Breast epithelium (tissue), 4 donors: ENCODE data around the gene UNC5CL. TPM values are rescaled to one million over a fixed set of nuclear protein-coding genes. Genes with fewer than 3 reads are reported as not detected.

Experiments
- DNase-seq, 2 donors: peaks; one replicate each; pipeline ENCODE4 v3.0.0-alpha.2; 2019; ENCODE audit warnings: low spot score in 2 of 2
- H3K27ac ChIP-seq, 2 donors: fragments of 200-600 bp; sonication (generic) in 1 of 2; one replicate each; pipeline ENCODE4 v1.5.1; 2016 to 2019; ENCODE audit warnings: mild to moderate bottlenecking in 1 of 2
- H3K27me3 ChIP-seq, 2 donors: fragments of 200-600 bp; sonication (generic) in 1 of 2; one replicate each; pipeline versions ENCODE4 v1.5.1 to v1.6.0; 2017 to 2019; ENCODE audit warnings: control low read depth in 1 of 2, mild to moderate bottlenecking in 1 of 2
- H3K36me3 ChIP-seq: fragments of 200-600 bp; one replicate; pipeline ENCODE4 v1.5.1; 2019
- H3K4me1 ChIP-seq, 2 donors: fragments of 200-600 bp; sonication (generic); one replicate each; pipeline ENCODE4 v1.5.1; 2016 to 2019; ENCODE audit warnings: control low read depth in 1 of 2
- H3K4me3 ChIP-seq, 3 donors: fragments of 200-600 bp; sonication (generic); 1 replicate in 2 of 3; 2 replicates in 1 of 3; pipeline ENCODE4 v1.5.1; 2016 to 2019; ENCODE audit warnings: mild to moderate bottlenecking in 3 of 3, moderate library complexity in 2 of 3
- H3K9me3 ChIP-seq, 2 donors: fragments of 200-600 bp; sonication (generic) in 1 of 2; one replicate each; pipeline ENCODE4 v1.5.1; 2016 to 2019; ENCODE audit warnings: control low read depth in 1 of 2
- CTCF ChIP-seq, 3 donors: fragments of 450-650 bp; IDR thresholded peaks; one replicate each; pipeline ENCODE4 v1.5.1; 2016 to 2017; ENCODE audit warnings: antibody characterized with exemption in 3 of 3, mild to moderate bottlenecking in 3 of 3, moderate library complexity in 3 of 3
- POLR2A ChIP-seq: fragments of 450-650 bp; IDR thresholded peaks from one replicate; pipeline ENCODE4 v1.6.1; 2016; ENCODE audit warnings: antibody characterized with exemption, mild to moderate bottlenecking, moderate library complexity
- POLR2AphosphoS5 ChIP-seq, 3 donors: sonication (generic); formaldehyde crosslinking; IDR thresholded peaks; one replicate each; pipeline ENCODE4 v1.6.1; 2017; ENCODE audit warnings: antibody characterized with exemption in 3 of 3
- intact Hi-C: fragments of 100-400 bp; cut with DNase I; formaldehyde crosslinking; loops from one replicate; pipeline ENCODE4 v1.15.1; 2023; ENCODE audit warnings: low total_unique reads
- total RNA-seq, 3 donors: library from RNA; depleted of rRNA; stranded (reverse); fragments of >200 nt; gene quantifications; one replicate each; pipeline ENCODE4 v1.1.0, GENCODE V29; 2016

The UNC5CL gene
- total RNA-seq, 3 donors from 2014 or later: 1.1 to 2.0 (median 1.8) TPM

DNA sequence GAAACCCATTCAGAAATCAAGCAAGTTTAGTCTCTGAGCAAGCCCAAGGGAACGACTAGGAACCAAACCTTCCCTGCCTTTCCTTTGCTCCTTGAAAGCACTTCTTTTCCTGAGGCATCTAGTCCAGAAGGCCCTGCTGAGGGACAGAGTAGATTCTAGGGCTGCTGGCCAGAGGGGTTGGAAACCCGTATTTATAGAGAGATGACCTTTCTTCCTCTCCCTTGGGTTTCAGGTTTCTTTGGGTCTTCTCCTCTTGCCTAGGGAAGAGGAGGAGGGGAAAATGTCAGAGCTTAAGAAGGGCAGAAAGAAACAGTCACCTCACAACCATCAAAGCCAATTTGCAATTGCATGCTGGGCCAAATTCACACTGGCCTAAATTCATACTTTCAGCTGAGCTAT, 19.8 kb upstream of the UNC5CL start:
- H3K27ac ChIP-seq: no peak overlapping the region

GRCh38 chr6:41056768-41057490, 17.9 kb upstream of the UNC5CL start:
- no peak overlapping the region for H3K4me3 ChIP-seq
- no peaks in the 10 kb centered on the region for H3K9me3 ChIP-seq
- H3K4me1 ChIP-seq: no peaks in the 10 kb centered on the region
- H3K27me3 ChIP-seq: no peaks in the 10 kb centered on the region
- intact Hi-C loops: no loop called here
- TF ChIP-seq POLR2A: no peak
- TF ChIP-seq POLR2AphosphoS5 (IDR thresholded peaks at IDR 0.05): no peak
- TF ChIP-seq CTCF (IDR thresholded peaks at IDR 0.05): no peak
- H3K27ac ChIP-seq: no peak overlapping the region
- H3K36me3 ChIP-seq: no peaks in the 10 kb centered on the region
- no peak for DNase-seq

More for the DNA sequence above, 19.8 kb upstream of the UNC5CL start:
- Histone ChIP-seq H3K27me3 (no peaks in the 10 kb centered on the region), H3K36me3 (no peaks in the 10 kb centered on the region), H3K4me1 (no peaks in the 10 kb centered on the region), H3K9me3 (no peaks in the 10 kb centered on the region), H3K4me3 (no peak overlapping the region)
- TF ChIP-seq POLR2AphosphoS5 (IDR thresholded peaks at IDR 0.05) (no peak), CTCF (IDR thresholded peaks at IDR 0.05) (no peak), POLR2A (no peak)
- intact Hi-C loops: no loop called here
- DNase-seq: no peak

GRCh38 chr6:41055149-41055548, 16.1 kb upstream of the UNC5CL start:
- H3K4me1 ChIP-seq: no peaks in the 10 kb centered on the region
- intact Hi-C loops: no loop called here

DNA sequence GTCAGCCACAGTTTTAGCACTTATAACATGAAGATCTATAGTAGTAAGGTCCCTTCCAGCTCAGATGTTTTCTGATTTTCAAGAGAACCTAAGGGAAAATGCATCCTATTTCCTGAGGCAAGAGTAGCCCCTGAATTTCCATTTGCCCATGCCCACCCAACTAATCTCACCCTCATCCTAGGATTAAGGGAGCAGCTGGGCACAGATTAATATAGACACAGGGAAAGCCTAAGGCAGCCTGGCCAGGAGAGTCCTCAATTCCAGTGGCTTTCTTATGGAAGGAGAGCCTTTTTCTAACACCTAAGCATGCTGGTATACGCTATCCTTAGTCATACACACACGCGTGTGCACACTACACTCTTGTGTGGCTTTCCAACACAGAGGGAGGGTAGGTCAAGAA, 15.5 kb upstream of the UNC5CL start:
- Histone ChIP-seq H3K36me3 (no peaks in the 10 kb centered on the region), H3K27ac (no peak overlapping the region), H3K4me3 (no peak overlapping the region), H3K27me3 (no peaks in the 10 kb centered on the region), H3K4me1 (no peaks in the 10 kb centered on the region), H3K9me3 (no peaks in the 10 kb centered on the region)
- intact Hi-C loops: no loop called here
- no peak for DNase-seq
- TF ChIP-seq POLR2A (no peak), CTCF (IDR thresholded peaks at IDR 0.05) (no peak), POLR2AphosphoS5 (IDR thresholded peaks at IDR 0.05) (no peak)

More at GRCh38 chr6:41055149-41055548, 16.1 kb upstream of the UNC5CL start:
- H3K36me3 ChIP-seq: no peaks in the 10 kb centered on the region
- H3K27ac ChIP-seq: no peak overlapping the region
- no peaks in the 10 kb centered on the region for H3K9me3 ChIP-seq
- DNase-seq: no peak
- H3K27me3 ChIP-seq: no peaks in the 10 kb centered on the region
- no peak for TF ChIP-seq POLR2AphosphoS5 (IDR thresholded peaks at IDR 0.05)
- TF ChIP-seq POLR2A: no peak
- TF ChIP-seq CTCF (IDR thresholded peaks at IDR 0.05): no peak
- no peak overlapping the region for H3K4me3 ChIP-seq

DNA sequence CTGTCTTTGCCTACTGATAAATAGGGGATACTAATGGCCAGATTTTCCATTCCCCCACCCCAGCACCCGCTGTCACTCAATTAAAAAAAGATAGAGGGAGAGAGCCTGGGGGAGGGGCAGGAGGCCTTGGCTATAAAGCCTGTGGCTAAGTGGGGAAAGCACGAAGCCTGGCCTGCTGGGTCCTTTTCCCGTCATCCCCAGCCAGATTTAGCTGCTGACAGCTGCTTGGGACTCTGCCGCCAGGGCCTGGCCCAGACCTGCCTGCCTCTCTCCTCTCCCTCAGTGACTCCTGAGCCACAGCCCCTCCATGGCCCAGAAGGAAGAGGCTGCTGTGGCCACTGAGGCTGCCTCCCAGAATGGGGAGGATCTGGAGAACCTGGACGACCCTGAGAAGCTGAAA, 14.0 kb upstream of the UNC5CL start, which contains the start of gene APOBEC2:
Gene APOBEC2 (plus strand): TSS at position 162 of the 400 bp plus-strand sequence. CDS start 146 bp downstream, at position 308.
- intact Hi-C loops: no loop called here
- Histone ChIP-seq H3K27me3 (no peaks in the 10 kb centered on the region), H3K4me1 (no peaks in the 10 kb centered on the region), H3K4me3 (no peak within 1 kb of the TSS), H3K9me3 (no peaks in the 10 kb centered on the region), H3K36me3 (no peaks in the 10 kb centered on the region), H3K27ac (no peak within 1 kb of the TSS)
- TF ChIP-seq POLR2A: no peak
- TF ChIP-seq CTCF (IDR thresholded peaks at IDR 0.05): no peak
- no peak for TF ChIP-seq POLR2AphosphoS5 (IDR thresholded peaks at IDR 0.05)
- no peak for DNase-seq
